EH (cell line): ENCODE data around the gene DPF3.

ENCODE experiments used
- DNase-seq: peaks from one replicate; pipeline ENCODE4 v3.0.0-alpha.2; 2015; ENCODE audit warnings: low read depth

DPF3 gene

DNA sequence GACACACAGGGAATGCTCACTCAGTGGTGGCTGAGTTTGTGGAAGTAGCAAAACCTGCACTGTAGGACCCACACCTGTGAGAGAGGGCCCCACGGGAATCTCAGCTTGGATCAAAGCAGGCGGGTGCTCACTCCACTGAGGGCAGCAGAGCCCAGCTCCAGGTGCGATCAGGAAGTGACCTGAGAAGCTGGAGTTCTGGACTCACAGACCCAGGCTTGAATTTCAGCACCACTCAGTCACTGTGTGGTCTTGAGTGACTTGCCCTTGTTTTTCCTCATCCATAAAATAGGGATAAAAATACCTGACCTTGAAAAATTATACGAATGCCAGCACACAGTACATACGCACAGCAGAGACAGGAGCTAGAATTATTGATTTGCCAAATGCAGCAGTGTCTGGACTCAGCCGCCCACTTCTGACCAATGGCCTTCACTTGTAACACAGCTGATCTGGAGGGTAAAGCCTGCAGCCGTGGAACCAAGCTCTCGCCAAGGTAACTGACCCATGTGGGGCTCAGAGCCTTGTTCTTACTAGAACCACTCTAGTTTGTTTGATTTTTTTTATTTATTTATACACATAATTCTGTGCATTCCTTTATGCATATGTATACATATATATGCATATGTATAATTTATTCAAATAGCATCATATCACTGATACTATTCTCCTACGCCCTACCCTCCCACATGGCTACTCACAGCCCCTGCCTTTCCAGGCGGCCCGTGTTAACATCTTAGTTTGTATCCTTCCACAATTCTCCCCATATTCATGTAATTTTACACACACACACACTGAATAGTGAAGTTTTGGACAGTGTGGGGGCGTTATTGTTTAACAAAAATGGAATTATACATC is 53.9 kb downstream of the DPF3 start:
- no peak for DNase-seq

- DNase-seq: no peak
These were observed 54.5 kb downstream of the DPF3 start for GRCh38 chr14:72839351-72839750.

DNA sequence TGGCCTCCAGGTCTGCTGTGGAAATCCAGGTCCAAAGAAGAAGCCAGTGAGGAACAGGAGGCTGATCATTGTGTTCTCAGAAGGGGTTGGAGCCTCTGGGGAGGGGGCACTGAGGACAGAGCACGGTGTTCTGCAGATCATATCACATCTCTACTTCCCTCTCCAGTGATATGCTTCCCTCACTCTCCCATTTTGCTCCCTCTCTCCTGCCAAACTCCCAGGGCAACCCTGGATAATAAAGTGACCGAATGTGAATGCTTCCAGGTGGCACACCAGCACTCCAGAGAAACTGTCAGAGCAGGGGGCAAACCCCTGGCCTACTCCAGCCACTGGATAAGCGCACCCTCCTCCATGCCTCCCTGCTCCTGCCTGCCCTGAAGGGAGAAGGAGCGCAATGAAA is 57.8 kb downstream of the DPF3 start:
- no peak for DNase-seq

DNA sequence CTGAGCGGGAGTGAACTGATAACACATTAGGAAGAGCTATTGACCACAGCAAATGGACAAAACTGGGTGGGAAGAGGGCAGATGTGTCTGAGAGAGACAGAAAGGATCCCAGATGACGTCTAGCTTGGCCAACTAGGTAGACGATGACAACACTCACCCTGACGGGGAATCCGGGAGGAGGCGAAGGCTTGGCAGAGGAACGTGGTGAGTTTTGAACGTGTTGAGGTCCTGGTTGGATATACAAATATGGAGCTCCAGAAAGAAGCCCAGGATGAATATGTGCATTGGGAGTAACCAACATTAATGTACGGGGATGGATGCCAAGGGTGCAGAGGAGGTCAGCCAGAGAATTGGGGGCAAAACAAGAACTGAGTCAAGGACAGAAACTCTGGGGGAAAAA is 60.7 kb downstream of the DPF3 start:
- no peak for DNase-seq

- no peak for DNase-seq
These were observed 62.9 kb downstream of the DPF3 start for GRCh38 chr14:72830786-72831594.

- DNase-seq: no peak
These were observed 63.5 kb downstream of the DPF3 start for GRCh38 chr14:72830356-72830755.

DNA sequence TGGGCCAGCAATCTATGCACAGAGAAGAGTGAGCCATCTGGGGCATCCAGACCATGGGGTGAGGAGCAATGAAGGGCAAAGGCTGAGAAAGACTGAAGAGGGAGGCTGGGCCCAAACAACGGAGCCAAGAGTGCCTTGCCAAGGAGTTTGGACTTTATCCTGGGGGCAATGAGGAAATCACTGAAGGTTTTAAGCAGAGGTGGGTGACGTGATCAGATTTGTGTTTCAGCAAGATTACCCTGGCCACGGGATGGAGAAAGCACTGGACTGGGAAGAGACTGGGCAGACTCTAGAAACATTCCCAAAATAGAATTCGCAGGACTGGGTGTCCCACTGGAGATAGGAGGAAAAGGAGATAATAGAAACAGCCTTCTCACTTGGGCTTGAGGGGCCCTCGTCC is 65.3 kb downstream of the DPF3 start:
- no peak for DNase-seq

DNA sequence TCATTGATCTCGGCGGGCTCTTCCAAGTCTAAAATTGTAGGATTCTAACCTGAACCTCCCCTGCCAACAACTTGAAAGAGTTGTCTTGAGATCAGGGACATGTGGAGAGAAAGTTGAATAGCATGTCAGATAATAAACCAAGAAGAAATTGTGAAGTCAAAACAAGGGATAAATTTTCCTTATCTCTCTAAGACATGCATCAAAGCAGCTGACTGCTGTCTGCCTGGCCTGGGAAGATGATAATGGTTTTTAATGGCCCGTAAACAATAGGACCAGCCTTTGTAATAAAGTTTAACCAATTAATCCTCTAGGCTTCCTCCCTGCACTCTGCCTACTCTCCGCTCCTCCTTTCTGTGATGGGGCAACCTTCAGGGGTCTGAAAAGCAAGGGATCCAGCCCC is 67.9 kb downstream of the DPF3 start:
- DNase-seq: no peak

- DNase-seq: no peak
These were observed 68.4 kb downstream of the DPF3 start for GRCh38 chr14:72825486-72825885.

- DNase-seq: peak; percentile 61
These were observed 69.8 kb downstream of the DPF3 start for GRCh38 chr14:72824051-72824450.

DNA sequence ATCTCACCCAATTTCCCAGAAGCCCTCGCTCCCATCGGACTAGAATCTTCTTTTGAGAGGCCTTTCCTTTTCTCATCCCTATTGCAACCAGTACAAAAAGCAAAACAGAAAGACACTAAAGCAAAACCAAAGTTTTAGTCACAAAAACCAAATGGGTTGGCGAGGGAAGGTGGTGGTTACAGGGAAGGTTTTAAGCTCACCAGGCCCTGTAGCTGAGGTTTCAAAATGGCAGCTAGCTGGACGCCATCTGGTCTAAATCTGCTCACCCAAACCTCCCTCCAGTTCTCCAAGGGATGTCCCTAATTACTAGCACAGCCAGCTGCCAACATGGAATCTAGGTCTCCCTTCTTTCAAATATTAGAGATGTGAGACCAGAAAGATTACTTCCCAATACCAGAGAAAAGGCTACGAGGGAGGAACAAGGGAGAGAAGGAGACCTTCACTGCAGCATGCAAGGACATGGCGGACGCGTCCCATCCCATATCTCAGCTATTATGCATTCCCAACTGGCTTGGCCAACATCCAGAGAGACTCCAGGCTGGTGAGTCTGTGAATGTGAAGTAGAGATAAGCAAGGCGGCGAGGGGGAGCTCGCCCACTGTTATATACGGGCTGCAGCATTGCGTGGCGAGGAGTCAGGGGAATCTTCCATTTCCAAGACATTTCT is 70.8 kb downstream of the DPF3 start:
- no peak for DNase-seq

- no peak for DNase-seq
These were observed 74.9 kb downstream of the DPF3 start for GRCh38 chr14:72818998-72819397.

GRCh38 chr14:72816287-72816686 is 77.6 kb downstream of the DPF3 start:
- DNase-seq: no peak

- no peak for DNase-seq
These were observed 78.5 kb downstream of the DPF3 start for GRCh38 chr14:72815430-72815829.

GRCh38 chr14:72812292-72812851 is 81.5 kb downstream of the DPF3 start:
- DNase-seq: peak; percentile 9

DNA sequence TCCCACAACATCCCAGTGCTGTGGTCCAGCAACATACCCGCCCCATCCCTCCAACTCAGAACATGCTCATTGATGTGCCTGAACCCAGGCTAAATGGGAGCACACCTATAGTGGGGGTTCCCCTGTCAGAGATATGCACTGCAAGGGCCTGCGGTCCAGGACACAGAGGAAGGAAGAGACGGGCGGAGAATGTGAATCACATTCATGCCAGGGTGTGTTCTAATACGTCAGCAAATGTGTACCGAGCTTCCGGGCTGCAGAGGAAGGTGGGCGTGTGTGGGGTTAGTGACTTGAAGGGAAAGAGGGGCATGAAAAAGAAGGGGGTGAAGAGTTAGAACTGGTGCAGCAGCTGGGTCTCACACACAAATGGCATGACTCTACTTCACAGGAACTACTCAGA is 83.7 kb downstream of the DPF3 start:
- no peak for DNase-seq

DNA sequence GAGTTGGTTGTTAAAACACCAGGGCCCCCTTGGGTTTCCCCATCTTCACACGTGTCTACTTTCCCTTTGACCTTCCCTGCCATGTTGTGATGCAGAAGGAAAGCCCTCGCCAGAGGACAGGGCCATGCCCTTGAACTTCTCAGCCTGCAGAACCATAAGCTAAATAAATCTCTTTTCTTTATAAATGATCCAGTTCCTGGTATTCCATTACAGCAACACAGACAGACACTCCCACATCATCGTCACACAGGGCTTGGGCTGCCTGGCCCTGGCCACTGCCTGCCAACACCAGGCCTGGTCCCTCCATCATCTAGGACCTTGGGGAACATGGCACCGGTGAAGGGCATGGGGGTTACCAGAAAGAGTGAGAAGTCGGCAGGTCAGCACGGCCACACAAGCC is 84.8 kb downstream of the DPF3 start:
- no peak for DNase-seq

DNA sequence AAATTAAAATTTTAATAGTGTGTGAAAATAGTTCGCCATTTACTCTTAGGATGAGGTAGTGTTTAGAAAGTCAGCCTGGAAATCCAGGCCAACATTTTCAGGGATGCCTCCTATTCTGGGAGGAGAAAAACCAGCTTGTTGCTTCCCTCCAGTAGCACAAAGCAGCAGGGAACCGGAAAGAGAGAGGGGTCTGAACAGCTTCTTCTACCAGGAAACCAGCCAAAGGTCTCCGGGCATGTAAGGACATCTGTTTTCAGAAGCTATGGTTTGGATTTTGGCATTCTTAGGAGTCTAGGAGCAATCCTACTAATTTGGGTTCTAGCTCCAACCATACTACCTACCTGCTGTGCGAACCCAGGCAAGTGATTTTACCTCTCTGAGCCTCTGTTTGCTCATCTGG is 85.3 kb downstream of the DPF3 start:
- DNase-seq: peak; percentile 39

- no peak for DNase-seq
These were observed 91.3 kb downstream of the DPF3 start for GRCh38 chr14:72802588-72802946.

GRCh38 chr14:72801836-72802587 is 91.9 kb downstream of the DPF3 start:
- DNase-seq: peak; percentile 13

- DNase-seq: peak; percentile 89
These were observed 92.5 kb downstream of the DPF3 start for GRCh38 chr14:72801381-72801812.
